GM18517 (cell line): ENCODE results near the gene ANO10.
"Not testable (repeated sequence)": the region's sequence is repeated elsewhere in the genome, so short reads cannot be mapped to it uniquely, and the experiment has no call there.

ENCODE experiments used
- ATAC-seq: cut with Tn5 transposase; IDR thresholded peaks from one replicate; pipeline ENCODE4 v1.9.1; 2021; ENCODE audit warnings: mild to moderate bottlenecking, moderate library complexity; ENCODE audit not compliant: unreplicated experiment

ANO10 gene

GRCh38 chr3:43356033-43356432 is 265.8 kb downstream of the ANO10 start:
- not testable (repeated sequence) for ATAC-seq

- no peak for ATAC-seq
Observed at GRCh38 chr3:43353923-43354670, 267.7 kb downstream of the ANO10 start.

GRCh38 chr3:43353393-43353792 is 268.4 kb downstream of the ANO10 start:
- ATAC-seq: no peak

GRCh38 chr3:43349716-43350115 is 272.1 kb downstream of the ANO10 start:
- no peak for ATAC-seq

- ATAC-seq: no peak
Observed at GRCh38 chr3:43348852-43349574, 272.8 kb downstream of the ANO10 start.

GRCh38 chr3:43348350-43348749 is 273.5 kb downstream of the ANO10 start:
- ATAC-seq: no peak

- no peak for ATAC-seq
Observed at GRCh38 chr3:43347774-43348173, 274.0 kb downstream of the ANO10 start.

- ATAC-seq: no peak
Observed at GRCh38 chr3:43346978-43347749, 274.6 kb downstream of the ANO10 start.

- ATAC-seq: no peak
Observed at GRCh38 chr3:43345877-43346276, 275.9 kb downstream of the ANO10 start.

GRCh38 chr3:43345246-43345645 is 276.6 kb downstream of the ANO10 start:
- no peak for ATAC-seq

GRCh38 chr3:43344520-43344919 is 277.3 kb downstream of the ANO10 start:
- ATAC-seq: no peak

- ATAC-seq: no peak
Observed at GRCh38 chr3:43343815-43344214, 278.0 kb downstream of the ANO10 start.

GRCh38 chr3:43343185-43343584 is 278.6 kb downstream of the ANO10 start:
- ATAC-seq: no peak

- ATAC-seq: no peak
Observed at GRCh38 chr3:43341788-43342187, 280.0 kb downstream of the ANO10 start.

- no peak for ATAC-seq
Observed at GRCh38 chr3:43340403-43340802, 281.4 kb downstream of the ANO10 start.

GRCh38 chr3:43338295-43338694 is 283.5 kb downstream of the ANO10 start:
- ATAC-seq: no peak

- no peak for ATAC-seq
Observed at GRCh38 chr3:43335799-43336198, 286.0 kb downstream of the ANO10 start.

GRCh38 chr3:43334976-43335375 is 286.8 kb downstream of the ANO10 start:
- ATAC-seq: no peak

GRCh38 chr3:43331381-43331780 is 290.4 kb downstream of the ANO10 start:
- no peak for ATAC-seq

- ATAC-seq: no peak
Observed at GRCh38 chr3:43330981-43331380, 290.8 kb downstream of the ANO10 start.

GRCh38 chr3:43328653-43329052 is 293.2 kb downstream of the ANO10 start:
- ATAC-seq: no peak

- ATAC-seq: no peak
Observed at GRCh38 chr3:43327582-43327979, 294.2 kb downstream of the ANO10 start.
